ENCODE data around the gene CPNE7. TPM values are rescaled to one million over a fixed set of nuclear protein-coding genes. Genes with fewer than 3 reads are reported as not detected.

The CPNE7 gene
- total and polyA plus RNA-seq, 4 donors, result 0.30 to 0.56 (median 0.47) TPM; not detected in 1

DNA sequence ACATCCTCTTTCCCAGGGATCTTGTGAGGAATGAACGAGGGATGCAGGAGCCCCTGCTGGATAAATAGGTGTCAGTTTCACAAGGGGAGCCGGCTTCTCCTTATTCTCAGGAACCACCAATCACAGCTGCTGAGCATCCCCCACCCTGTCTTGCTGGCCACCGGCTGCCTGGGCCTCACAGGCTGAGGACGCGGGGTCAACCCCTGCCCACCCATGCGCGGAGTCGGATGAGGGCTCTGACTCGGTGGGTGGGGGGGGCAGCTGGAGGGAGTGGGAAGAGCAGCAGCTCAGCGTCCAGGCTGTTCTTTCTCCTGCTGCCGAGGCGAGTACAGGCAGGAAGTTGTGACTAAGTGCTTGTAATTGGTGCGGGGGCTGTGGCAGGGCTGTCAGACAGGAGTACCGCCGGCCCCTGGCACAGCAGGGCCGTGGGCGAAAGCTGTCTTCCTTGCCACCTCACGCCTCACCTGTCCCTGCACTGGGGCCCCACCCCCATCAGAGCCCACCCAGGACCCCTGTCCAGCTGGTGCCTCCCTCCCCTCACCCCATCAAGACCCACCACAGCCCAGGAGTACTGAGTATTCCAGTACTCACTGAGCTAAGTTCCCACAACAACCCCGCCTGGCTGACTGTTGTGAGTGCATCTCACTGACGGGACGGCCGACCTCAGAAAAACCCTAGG is 26.9 kb downstream of the CPNE7 start:
- Histone ChIP-seq H3K9me3 (ENCODE audit: control insufficient read depth in 4 of 4, low read length in 3 of 4) (no peaks in the 10 kb centered on the region), H3K4me1 (ENCODE audit: control insufficient read depth in 4 of 4, insufficient read depth in 4 of 4, low read length in 3 of 4) (no peaks in the 10 kb centered on the region), H3K9ac (ENCODE audit: low read depth in 1 of 2, low read length in 2 of 2) (no peak overlapping the region), H3K4me3 (ENCODE audit: low read depth in 1 of 3, low read length in 3 of 3) (no peak overlapping the region), H3K27me3 (ENCODE audit: control insufficient read depth in 4 of 4, insufficient read depth in 4 of 4, low read length in 3 of 4) (no peaks in the 10 kb centered on the region), H3K36me3 (ENCODE audit: control insufficient read depth in 4 of 4, insufficient read depth in 3 of 4, low read depth in 1 of 4, low read length in 3 of 4) (no peaks in the 10 kb centered on the region), H3K27ac (ENCODE audit: low read depth in 1 of 2, low read length in 2 of 2) (no peak overlapping the region)
- no peak for DNase-seq (ENCODE audit: low spot score)
- 14% methylated on average over 22 of the region's 22 CpGs for WGBS
- TF ChIP-seq CTCF (IDR thresholded peaks at IDR 0.05; ENCODE audit: low read depth, low read length, missing input control) (no peak), EGR1 (IDR thresholded peaks at IDR 0.05; ENCODE audit: low read depth in 2 of 2) (no peak), TAF1 (conservative IDR thresholded peaks at IDR 0.05) (no peak), NR2F2 (IDR thresholded peaks at IDR 0.05) (no peak), YY1 (IDR thresholded peaks at IDR 0.05) (no peak), HNF4G (IDR thresholded peaks at IDR 0.05) (no peak), FOXA1 (IDR thresholded peaks at IDR 0.05) (no peak), HNF4A (conservative IDR thresholded peaks at IDR 0.05) (no peak), JUND (IDR thresholded peaks at IDR 0.05) (no peak), RAD21 (IDR thresholded peaks at IDR 0.05) (no peak), GABPA (IDR thresholded peaks at IDR 0.05 in 1 of 2, conservative IDR thresholded peaks at IDR 0.05 in 1 of 2) (no peak), RXRA (IDR thresholded peaks at IDR 0.05) (no peak), FOXA2 (IDR thresholded peaks at IDR 0.05) (no peak), SP1 (IDR thresholded peaks at IDR 0.05) (no peak)
- TF ChIP-seq, protein P1, sequence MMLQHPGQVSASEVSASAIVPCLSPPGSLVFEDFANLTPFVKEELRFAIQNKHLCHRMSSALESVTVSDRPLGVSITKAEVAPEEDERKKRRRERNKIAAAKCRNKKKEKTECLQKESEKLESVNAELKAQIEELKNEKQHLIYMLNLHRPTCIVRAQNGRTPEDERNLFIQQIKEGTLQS (IDR thresholded peaks at IDR 0.05), result no peak
- TF ChIP-seq, protein P2, sequence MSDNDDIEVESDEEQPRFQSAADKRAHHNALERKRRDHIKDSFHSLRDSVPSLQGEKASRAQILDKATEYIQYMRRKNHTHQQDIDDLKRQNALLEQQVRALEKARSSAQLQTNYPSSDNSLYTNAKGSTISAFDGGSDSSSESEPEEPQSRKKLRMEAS (IDR thresholded peaks at IDR 0.05), result no peak
- TF ChIP-seq, protein P3, sequence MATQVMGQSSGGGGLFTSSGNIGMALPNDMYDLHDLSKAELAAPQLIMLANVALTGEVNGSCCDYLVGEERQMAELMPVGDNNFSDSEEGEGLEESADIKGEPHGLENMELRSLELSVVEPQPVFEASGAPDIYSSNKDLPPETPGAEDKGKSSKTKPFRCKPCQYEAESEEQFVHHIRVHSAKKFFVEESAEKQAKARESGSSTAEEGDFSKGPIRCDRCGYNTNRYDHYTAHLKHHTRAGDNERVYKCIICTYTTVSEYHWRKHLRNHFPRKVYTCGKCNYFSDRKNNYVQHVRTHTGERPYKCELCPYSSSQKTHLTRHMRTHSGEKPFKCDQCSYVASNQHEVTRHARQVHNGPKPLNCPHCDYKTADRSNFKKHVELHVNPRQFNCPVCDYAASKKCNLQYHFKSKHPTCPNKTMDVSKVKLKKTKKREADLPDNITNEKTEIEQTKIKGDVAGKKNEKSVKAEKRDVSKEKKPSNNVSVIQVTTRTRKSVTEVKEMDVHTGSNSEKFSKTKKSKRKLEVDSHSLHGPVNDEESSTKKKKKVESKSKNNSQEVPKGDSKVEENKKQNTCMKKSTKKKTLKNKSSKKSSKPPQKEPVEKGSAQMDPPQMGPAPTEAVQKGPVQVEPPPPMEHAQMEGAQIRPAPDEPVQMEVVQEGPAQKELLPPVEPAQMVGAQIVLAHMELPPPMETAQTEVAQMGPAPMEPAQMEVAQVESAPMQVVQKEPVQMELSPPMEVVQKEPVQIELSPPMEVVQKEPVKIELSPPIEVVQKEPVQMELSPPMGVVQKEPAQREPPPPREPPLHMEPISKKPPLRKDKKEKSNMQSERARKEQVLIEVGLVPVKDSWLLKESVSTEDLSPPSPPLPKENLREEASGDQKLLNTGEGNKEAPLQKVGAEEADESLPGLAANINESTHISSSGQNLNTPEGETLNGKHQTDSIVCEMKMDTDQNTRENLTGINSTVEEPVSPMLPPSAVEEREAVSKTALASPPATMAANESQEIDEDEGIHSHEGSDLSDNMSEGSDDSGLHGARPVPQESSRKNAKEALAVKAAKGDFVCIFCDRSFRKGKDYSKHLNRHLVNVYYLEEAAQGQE (IDR thresholded peaks at IDR 0.05), result no peak
- TF ChIP-seq, protein P4, sequence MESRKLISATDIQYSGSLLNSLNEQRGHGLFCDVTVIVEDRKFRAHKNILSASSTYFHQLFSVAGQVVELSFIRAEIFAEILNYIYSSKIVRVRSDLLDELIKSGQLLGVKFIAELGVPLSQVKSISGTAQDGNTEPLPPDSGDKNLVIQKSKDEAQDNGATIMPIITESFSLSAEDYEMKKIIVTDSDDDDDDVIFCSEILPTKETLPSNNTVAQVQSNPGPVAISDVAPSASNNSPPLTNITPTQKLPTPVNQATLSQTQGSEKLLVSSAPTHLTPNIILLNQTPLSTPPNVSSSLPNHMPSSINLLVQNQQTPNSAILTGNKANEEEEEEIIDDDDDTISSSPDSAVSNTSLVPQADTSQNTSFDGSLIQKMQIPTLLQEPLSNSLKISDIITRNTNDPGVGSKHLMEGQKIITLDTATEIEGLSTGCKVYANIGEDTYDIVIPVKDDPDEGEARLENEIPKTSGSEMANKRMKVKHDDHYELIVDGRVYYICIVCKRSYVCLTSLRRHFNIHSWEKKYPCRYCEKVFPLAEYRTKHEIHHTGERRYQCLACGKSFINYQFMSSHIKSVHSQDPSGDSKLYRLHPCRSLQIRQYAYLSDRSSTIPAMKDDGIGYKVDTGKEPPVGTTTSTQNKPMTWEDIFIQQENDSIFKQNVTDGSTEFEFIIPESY (IDR thresholded peaks at IDR 0.05), result no peak
